ENCODE data around the gene SLC18A2. TPM values are rescaled to one million over a fixed set of nuclear protein-coding genes. Genes with fewer than 3 reads are reported as not detected.

The SLC18A2 gene
- total RNA-seq, 1 experiment from 2014 or later: 4.0 TPM

DNA sequence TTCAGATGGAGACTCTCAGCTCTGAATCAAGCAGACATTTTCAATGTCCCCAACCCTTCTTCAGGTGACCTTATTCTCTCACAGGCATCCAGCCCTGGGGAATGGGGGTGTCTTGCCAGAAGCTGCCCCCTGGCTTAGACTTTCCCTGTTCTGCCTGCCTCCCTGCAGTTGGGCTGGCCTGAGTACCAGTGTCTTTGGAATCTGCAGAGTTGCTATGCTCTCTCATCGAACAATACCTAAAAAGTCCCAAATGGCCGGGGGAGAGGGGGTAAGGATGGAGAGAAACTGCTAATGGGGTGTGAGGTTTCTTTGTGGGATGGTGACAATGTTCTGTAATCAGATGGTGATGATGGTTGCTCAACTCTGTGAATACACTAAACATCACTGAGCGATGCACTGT lies 20.6 kb downstream of the SLC18A2 start:
- Histone ChIP-seq H2AFZ (ENCODE audit: low read length) (no peak overlapping the region), H3K27me3 (ENCODE audit: insufficient read depth, low read length) (no peaks in the 10 kb centered on the region), H2AK5ac (ENCODE audit: insufficient read length, low read length) (no peak overlapping the region), H2BK12ac (ENCODE audit: insufficient read length, low read depth, low read length) (no peak overlapping the region), H4K5ac (ENCODE audit: insufficient read length, low read depth, low read length) (no peak overlapping the region), H2BK120ac (ENCODE audit: low read depth, low read length, poor library complexity, severe bottlenecking) (no peak overlapping the region), H3T11ph (ENCODE audit: low read length) (no peak overlapping the region), H2BK20ac (ENCODE audit: low read depth, low read length, poor library complexity, severe bottlenecking) (no peak overlapping the region), H3K23me2 (ENCODE audit: insufficient read length, low read depth, low read length, poor library complexity, severe bottlenecking) (no peaks in the 10 kb centered on the region), H3K27ac (ENCODE audit: insufficient read length, low read depth, low read length) (no peak overlapping the region), H3K4me1 (ENCODE audit: insufficient read depth, low read length) (peaks cover 7% of the 10 kb centered on the region; the same call in 1 of the 2 replicates), H3K4ac (ENCODE audit: low read depth, low read length) (no peak overlapping the region), H3K14ac (ENCODE audit: insufficient read depth, low read length) (no peak overlapping the region), H3K9ac (ENCODE audit: extremely low read depth, insufficient read length, low read length) (no peak overlapping the region), H3K18ac (ENCODE audit: insufficient read length, low read depth, low read length) (no peak overlapping the region), H3K56ac (ENCODE audit: insufficient read length, low read depth, low read length) (no peak overlapping the region), H3K79me1 (ENCODE audit: insufficient read depth, low read depth, low read length, poor library complexity, severe bottlenecking) (no peaks in the 10 kb centered on the region), H3K23ac (ENCODE audit: insufficient read length, low read depth, low read length) (no peak overlapping the region), H3K4me2 (ENCODE audit: insufficient read depth, insufficient read length, low read length) (no peak overlapping the region), H3K79me2 (ENCODE audit: insufficient read depth, low read length) (no peaks in the 10 kb centered on the region), H4K8ac (replicated peaks; ENCODE audit: insufficient read length, low read depth, low read length) (no peak overlapping the region), H2BK15ac (ENCODE audit: low read depth, low read length) (no peak overlapping the region), H2BK5ac (ENCODE audit: insufficient read length, low read length) (no peak overlapping the region), H4K20me1 (ENCODE audit: control insufficient read depth, insufficient read depth, insufficient read length) (no peaks in the 10 kb centered on the region), H4K91ac (ENCODE audit: insufficient read length, low read depth, low read length) (no peak overlapping the region), H3K9me3 (ENCODE audit: control insufficient read depth, low read depth, low read length) (no peaks in the 10 kb centered on the region)
- no peak for DNase-seq
- no CpG with 5 or more reads among the region's 3 CpGs for WGBS (ENCODE audit: extremely low coverage, insufficient read length, low lambda C conversion rate)
- Mint-ChIP-seq H3K27me3 (ENCODE audit: low read depth) (no peaks in the 10 kb centered on the region; the same call in 1 of the 2 replicates), H3K4me1 (peaks cover 13 to 19% of the 10 kb centered on the region in 2 experiments), H3K27ac (no peak overlapping the region), H3K9me3 (no peaks in the 10 kb centered on the region), H3K36me3 (ENCODE audit: insufficient read depth in 1 of 3, low read depth in 3 of 3) (no peaks in the 10 kb centered on the region; a peak in 2 of 7 replicates), H3K4me3 (no peak overlapping the region)
- TF ChIP-seq, protein P1, sequence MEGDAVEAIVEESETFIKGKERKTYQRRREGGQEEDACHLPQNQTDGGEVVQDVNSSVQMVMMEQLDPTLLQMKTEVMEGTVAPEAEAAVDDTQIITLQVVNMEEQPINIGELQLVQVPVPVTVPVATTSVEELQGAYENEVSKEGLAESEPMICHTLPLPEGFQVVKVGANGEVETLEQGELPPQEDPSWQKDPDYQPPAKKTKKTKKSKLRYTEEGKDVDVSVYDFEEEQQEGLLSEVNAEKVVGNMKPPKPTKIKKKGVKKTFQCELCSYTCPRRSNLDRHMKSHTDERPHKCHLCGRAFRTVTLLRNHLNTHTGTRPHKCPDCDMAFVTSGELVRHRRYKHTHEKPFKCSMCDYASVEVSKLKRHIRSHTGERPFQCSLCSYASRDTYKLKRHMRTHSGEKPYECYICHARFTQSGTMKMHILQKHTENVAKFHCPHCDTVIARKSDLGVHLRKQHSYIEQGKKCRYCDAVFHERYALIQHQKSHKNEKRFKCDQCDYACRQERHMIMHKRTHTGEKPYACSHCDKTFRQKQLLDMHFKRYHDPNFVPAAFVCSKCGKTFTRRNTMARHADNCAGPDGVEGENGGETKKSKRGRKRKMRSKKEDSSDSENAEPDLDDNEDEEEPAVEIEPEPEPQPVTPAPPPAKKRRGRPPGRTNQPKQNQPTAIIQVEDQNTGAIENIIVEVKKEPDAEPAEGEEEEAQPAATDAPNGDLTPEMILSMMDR (conservative IDR thresholded peaks at IDR 0.05): no peak

All from H9 (cell line).